Measurements from ENCODE around the gene PAXX.

The PAXX gene

GRCh38 chr9:137022662-137023008, 30.4 kb downstream of the PAXX start:
- TF ChIP-seq SUZ12 (IDR thresholded peaks at IDR 0.05) (no peak), L3MBTL2 (conservative IDR thresholded peaks at IDR 0.05) (no peak), SP1 (IDR thresholded peaks at IDR 0.05) (no peak), NFRKB (IDR thresholded peaks at IDR 0.05) (no peak), FOXA1 (IDR thresholded peaks at IDR 0.05) (no peak), FOXK2 (IDR thresholded peaks at IDR 0.05) (no peak), TARDBP (IDR thresholded peaks at IDR 0.05) (no peak), LEF1 (IDR thresholded peaks at IDR 0.05; ENCODE audit: borderline replicate concordance) (no peak), HDGF (IDR thresholded peaks at IDR 0.05; ENCODE audit: borderline replicate concordance) (no peak), ZNF384 (IDR thresholded peaks at IDR 0.05) (no peak), CTBP1 (IDR thresholded peaks at IDR 0.05; ENCODE audit: borderline replicate concordance) (no peak)
- TF ChIP-seq, protein P1, sequence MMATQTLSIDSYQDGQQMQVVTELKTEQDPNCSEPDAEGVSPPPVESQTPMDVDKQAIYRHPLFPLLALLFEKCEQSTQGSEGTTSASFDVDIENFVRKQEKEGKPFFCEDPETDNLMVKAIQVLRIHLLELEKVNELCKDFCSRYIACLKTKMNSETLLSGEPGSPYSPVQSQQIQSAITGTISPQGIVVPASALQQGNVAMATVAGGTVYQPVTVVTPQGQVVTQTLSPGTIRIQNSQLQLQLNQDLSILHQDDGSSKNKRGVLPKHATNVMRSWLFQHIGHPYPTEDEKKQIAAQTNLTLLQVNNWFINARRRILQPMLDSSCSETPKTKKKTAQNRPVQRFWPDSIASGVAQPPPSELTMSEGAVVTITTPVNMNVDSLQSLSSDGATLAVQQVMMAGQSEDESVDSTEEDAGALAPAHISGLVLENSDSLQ (IDR thresholded peaks at IDR 0.05), result no peak
- ChIA-PET CTCF (interaction anchor here (1.2 to 1.9 kb wide), 2 partner anchors 13 to 75 kb away, joined by 5 read pairs; no protein-coding TSS in a partner anchor), POLR2A (interaction anchor here (1.2 to 1.4 kb wide), 2 partner anchors 30 to 72 kb away, joined by 3 read pairs; no protein-coding TSS in a partner anchor)
- DNase-seq (ENCODE audit: extremely low spot score), result no peak

- POLR2A ChIA-PET, result interaction anchor here (1.2 to 1.4 kb wide), 2 partner anchors 30 to 72 kb away, joined by 3 read pairs; no protein-coding TSS in a partner anchor
- no peak for TF ChIP-seq ELF4 (IDR thresholded peaks at IDR 0.05)
- TF ChIP-seq FOXK2 (IDR thresholded peaks at IDR 0.05), result no peak
- no peak for TF ChIP-seq TARDBP (IDR thresholded peaks at IDR 0.05)
- TF ChIP-seq SUZ12 (IDR thresholded peaks at IDR 0.05), result no peak
- no peak for TF ChIP-seq CTBP1 (IDR thresholded peaks at IDR 0.05; ENCODE audit: borderline replicate concordance)
- TF ChIP-seq, protein P1 (IDR thresholded peaks at IDR 0.05), result no peak
- no peak for TF ChIP-seq BHLHE40 (IDR thresholded peaks at IDR 0.05; ENCODE audit: borderline replicate concordance)
- TF ChIP-seq FOXA1 (IDR thresholded peaks at IDR 0.05), result no peak
- TF ChIP-seq LEF1 (IDR thresholded peaks at IDR 0.05; ENCODE audit: borderline replicate concordance), result no peak
- no peak for TF ChIP-seq SP1 (IDR thresholded peaks at IDR 0.05)
- no peak for DNase-seq (ENCODE audit: extremely low spot score)
- CTCF ChIA-PET, result interaction anchor here (1.2 to 1.9 kb wide), 2 partner anchors 12 to 75 kb away, joined by 5 read pairs; no protein-coding TSS in a partner anchor
These were observed 30.9 kb downstream of the PAXX start for GRCh38 chr9:137023157-137023556.

GRCh38 chr9:137023583-137023991, 31.4 kb downstream of the PAXX start:
- POLR2A ChIA-PET, result interaction anchor here (1.4 kb wide), 1 partner anchor 73 kb away, joined by 3 read pairs; no protein-coding TSS in a partner anchor
- TF ChIP-seq ZNF384 (IDR thresholded peaks at IDR 0.05) (no peak), SUZ12 (IDR thresholded peaks at IDR 0.05) (no peak), TARDBP (IDR thresholded peaks at IDR 0.05) (no peak), HDGF (IDR thresholded peaks at IDR 0.05; ENCODE audit: borderline replicate concordance) (no peak), NFRKB (IDR thresholded peaks at IDR 0.05) (no peak)
- CTCF ChIA-PET, result interaction anchor here (1.9 kb wide), 1 partner anchor 76 kb away, joined by 5 read pairs; no protein-coding TSS in a partner anchor
- no peak for DNase-seq (ENCODE audit: extremely low spot score)

DNA sequence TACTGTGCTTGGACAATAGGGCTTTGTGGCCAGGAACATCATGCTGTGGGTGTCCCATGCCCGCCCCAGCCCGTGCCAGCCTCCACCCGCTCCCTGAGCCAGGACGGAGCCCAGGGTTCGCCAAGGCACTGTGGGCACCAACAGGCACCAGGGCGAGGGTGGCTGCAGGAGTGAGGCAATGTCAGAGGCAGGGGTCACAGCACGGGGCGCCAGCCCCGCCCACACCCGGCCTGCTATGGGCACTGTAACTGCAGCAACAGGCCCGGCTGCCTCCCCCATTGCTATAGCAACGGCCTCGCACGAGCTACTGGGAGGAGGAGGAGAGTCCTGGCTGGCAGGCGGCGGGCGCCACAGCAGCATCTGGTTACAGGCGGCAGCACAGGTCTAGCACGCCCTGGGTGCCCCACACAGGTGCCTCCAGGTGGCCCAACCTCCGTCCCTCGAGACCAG, 33.3 kb downstream of the PAXX start:
- TF ChIP-seq TARDBP (IDR thresholded peaks at IDR 0.05), result no peak
- no peak for DNase-seq (ENCODE audit: extremely low spot score)
- ChIA-PET CTCF (no interaction called here), POLR2A (interaction anchor here (1.0 kb wide), 1 partner anchor 215 kb away, joined by 3 read pairs; no protein-coding TSS in a partner anchor)

GRCh38 chr9:137026384-137026783, 34.2 kb downstream of the PAXX start:
- no peak for DNase-seq (ENCODE audit: extremely low spot score)
- ChIA-PET POLR2A (interaction anchor here (1.0 to 1.7 kb wide), 2 partner anchors 34 to 104 kb away, joined by 8 read pairs; partner anchors contain the start of gene PAXX), CTCF (no interaction called here)
- TF ChIP-seq FOXA1 (IDR thresholded peaks at IDR 0.05) (no peak), NFRKB (IDR thresholded peaks at IDR 0.05) (no peak), FOXM1 (IDR thresholded peaks at IDR 0.05; ENCODE audit: borderline replicate concordance) (no peak), ARNT (IDR thresholded peaks at IDR 0.05) (no peak), L3MBTL2 (conservative IDR thresholded peaks at IDR 0.05) (no peak), HDGF (IDR thresholded peaks at IDR 0.05; ENCODE audit: borderline replicate concordance) (no peak), SP1 (IDR thresholded peaks at IDR 0.05) (no peak), FOXK2 (IDR thresholded peaks at IDR 0.05) (no peak), LEF1 (IDR thresholded peaks at IDR 0.05; ENCODE audit: borderline replicate concordance) (no peak), TARDBP (IDR thresholded peaks at IDR 0.05) (no peak), BHLHE40 (IDR thresholded peaks at IDR 0.05; ENCODE audit: borderline replicate concordance) (no peak), ZNF384 (IDR thresholded peaks at IDR 0.05) (no peak), CTBP1 (IDR thresholded peaks at IDR 0.05; ENCODE audit: borderline replicate concordance) (no peak)
- TF ChIP-seq, protein P1 (IDR thresholded peaks at IDR 0.05), result no peak

- ChIA-PET POLR2A (interaction anchor here (1.0 to 1.7 kb wide), 3 partner anchors 34 to 103 kb away, joined by 4 to 8 read pairs (median 8); partner anchors contain the start of gene PAXX), CTCF (no interaction called here)
- TF ChIP-seq ELF4 (IDR thresholded peaks at IDR 0.05) (no peak), SP1 (IDR thresholded peaks at IDR 0.05) (no peak), NFRKB (IDR thresholded peaks at IDR 0.05) (no peak), FOXA1 (IDR thresholded peaks at IDR 0.05) (no peak), L3MBTL2 (conservative IDR thresholded peaks at IDR 0.05) (no peak), FOXM1 (IDR thresholded peaks at IDR 0.05; ENCODE audit: borderline replicate concordance) (no peak), CTBP1 (IDR thresholded peaks at IDR 0.05; ENCODE audit: borderline replicate concordance) (no peak), SUZ12 (IDR thresholded peaks at IDR 0.05) (no peak), HDGF (IDR thresholded peaks at IDR 0.05; ENCODE audit: borderline replicate concordance) (no peak), LEF1 (IDR thresholded peaks at IDR 0.05; ENCODE audit: borderline replicate concordance) (no peak)
- TF ChIP-seq, protein P1 (IDR thresholded peaks at IDR 0.05), result no peak
- DNase-seq (ENCODE audit: extremely low spot score), result no peak
These were observed 34.6 kb downstream of the PAXX start for GRCh38 chr9:137026828-137027227.
